Gastroesophageal sphincter (tissue), 4 donors: ENCODE results near the gene EEF1AKMT3. TPM values are rescaled to one million over a fixed set of nuclear protein-coding genes. Genes with fewer than 3 reads are reported as not detected.
A peak's percentile ranks its signal among the peaks of the same experiment; 100 is the strongest.

Source experiments
- ATAC-seq: fragments of 150-250 bp; one replicate; pipeline ENCODE4 v1.9.1; 2016; ENCODE audit warnings: mild to moderate bottlenecking, moderate library complexity
- H3K27ac ChIP-seq, 4 donors: fragments of 200-600 bp; sonication (generic) in 3 of 4; 1 replicate in 3 of 4; 2 replicates in 1 of 4; pipeline ENCODE4 v1.5.1; 2016 to 2019
- H3K27me3 ChIP-seq: fragments of 200-600 bp; sonication (generic); one replicate; pipeline ENCODE4 v1.5.1; 2019
- H3K36me3 ChIP-seq, 2 donors: fragments of 200-600 bp; sonication (generic); one replicate each; pipeline ENCODE4 v1.5.1; 2019; ENCODE audit warnings: control low read depth in 1 of 2
- H3K4me1 ChIP-seq, 3 donors: fragments of 200-600 bp; sonication (generic); 1 replicate in 2 of 3; 2 replicates in 1 of 3; pipeline ENCODE4 v1.5.1; 2016 to 2019; ENCODE audit warnings: control low read depth in 2 of 3
- H3K4me3 ChIP-seq, 2 donors: fragments of 200-600 bp; sonication (generic); one replicate each; pipeline ENCODE4 v1.5.1; 2019; ENCODE audit warnings: mild to moderate bottlenecking in 1 of 2, moderate library complexity in 1 of 2
- H3K9me3 ChIP-seq, 3 donors: fragments of 200-600 bp; sonication (generic); one replicate each; pipeline ENCODE4 v1.5.1; 2017 to 2019; ENCODE audit warnings: control low read depth in 2 of 3
- CTCF ChIP-seq, 4 experiments: fragments of 200-600 bp in 2 of 4; fragments of 450-650 bp in 2 of 4; sonication (generic) in 1 of 4; IDR thresholded peaks; one replicate each; pipeline ENCODE4 v1.5.1; 2017 to 2019; ENCODE audit warnings: antibody characterized with exemption in 4 of 4, mild to moderate bottlenecking in 2 of 4, moderate library complexity in 2 of 4
- EP300 ChIP-seq: sonication (generic); formaldehyde crosslinking; IDR thresholded peaks from one replicate; pipeline ENCODE4 v1.6.1; 2017; ENCODE audit warnings: antibody characterized with exemption, mild to moderate bottlenecking
- POLR2A ChIP-seq, 2 donors: fragments of 450-650 bp; IDR thresholded peaks; one replicate each; pipeline ENCODE4 v1.6.1; 2017; ENCODE audit warnings: antibody characterized with exemption in 2 of 2, mild to moderate bottlenecking in 2 of 2, moderate library complexity in 1 of 2
- POLR2AphosphoS5 ChIP-seq: sonication (generic); formaldehyde crosslinking; IDR thresholded peaks from one replicate; pipeline ENCODE4 v1.6.1; 2017; ENCODE audit warnings: antibody characterized with exemption
- WGBS, 2 donors: methylation state at CpG; one replicate each; pipeline ENCODE4 v1.1.5; 2018; ENCODE audit warnings: low coverage in 1 of 2; 5-methylcytosine and 5-hydroxymethylcytosine counted together
- total RNA-seq, 4 donors: library from RNA; depleted of rRNA; stranded (reverse); fragments of >200 nt; gene quantifications; one replicate each; pipeline ENCODE4 v1.1.0, GENCODE V29; 2016

Gene EEF1AKMT3
- total RNA-seq, 4 donors from 2014 or later = 10.8 to 19.5 (median 11.7) TPM

DNA sequence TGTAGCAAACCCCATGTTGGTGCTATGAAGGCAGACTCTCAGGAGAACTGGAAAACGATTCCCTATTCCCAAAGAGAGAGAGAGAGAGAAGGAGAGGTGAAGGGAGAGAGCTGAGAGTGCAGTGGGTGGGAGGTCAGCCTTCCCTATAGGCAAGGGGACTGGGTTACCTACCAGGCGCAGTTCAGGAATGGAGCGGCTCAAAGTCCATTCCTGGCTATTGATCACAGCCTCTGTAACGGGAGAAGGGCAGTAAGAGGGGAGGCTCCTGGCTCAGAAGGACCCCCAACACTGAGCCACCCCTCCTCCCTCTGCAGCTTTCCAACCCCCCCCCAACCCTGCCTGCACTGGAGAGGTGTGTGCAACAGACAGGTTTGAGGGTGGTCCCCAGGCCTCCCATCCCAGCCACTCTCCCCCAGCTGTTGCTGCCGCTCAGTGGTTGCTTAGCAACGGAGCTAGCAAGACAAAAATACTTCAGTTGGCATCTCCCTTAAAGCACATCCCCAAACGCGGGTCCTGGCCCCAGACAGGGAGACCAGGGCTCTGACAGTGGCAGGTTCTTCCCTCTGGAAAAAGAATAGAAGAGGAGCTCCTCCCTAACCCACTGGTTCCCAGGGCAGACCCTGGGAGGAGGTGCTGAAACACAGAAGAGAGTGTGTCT is 37.1 kb upstream of the EEF1AKMT3 start:
- TF ChIP-seq POLR2AphosphoS5 = no peak
- no peak for TF ChIP-seq EP300
- no peak for TF ChIP-seq POLR2A (IDR thresholded peaks at IDR 0.05)
- no peak for TF ChIP-seq CTCF (IDR thresholded peaks at IDR 0.05)
- Histone ChIP-seq H3K36me3 (no peaks in the 10 kb centered on the region), H3K9me3 (no peaks in the 10 kb centered on the region), H3K4me3 (peak overlapping the region in 1 of 2 donors; percentile 26), H3K27ac (no peak overlapping the region), H3K4me1 (peaks cover 4 to 39% (median 31%) of the 10 kb centered on the region in 3 donors), H3K27me3 (peaks cover 98% of the 10 kb centered on the region)
- 28 to 39% methylated on average over 3 to 6 of the region's 8 CpGs for WGBS, 2 donors
- no peak for ATAC-seq

GRCh38 chr12:57735952-57736740 is 36.3 kb upstream of the EEF1AKMT3 start:
- no peaks in the 10 kb centered on the region for H3K36me3 ChIP-seq
- TF ChIP-seq CTCF (IDR thresholded peaks at IDR 0.05) = peak in 2 of 4 experiments; percentile 10 to 20
- no peak for TF ChIP-seq POLR2A (IDR thresholded peaks at IDR 0.05)
- H3K4me3 ChIP-seq = peak overlapping the region in 1 of 2 donors; percentile 26
- ATAC-seq = no peak
- H3K27me3 ChIP-seq = peaks cover 98% of the 10 kb centered on the region
- H3K27ac ChIP-seq = no peak overlapping the region
- WGBS, 2 donors = 15 to 27% methylated on average over 6 to 12 of the region's 49 CpGs
- no peaks in the 10 kb centered on the region for H3K9me3 ChIP-seq
- peaks cover 4 to 39% (median 31%) of the 10 kb centered on the region in 3 donors for H3K4me1 ChIP-seq

GRCh38 chr12:57736741-57737466 is 35.5 kb upstream of the EEF1AKMT3 start:
- Histone ChIP-seq H3K9me3 (no peaks in the 10 kb centered on the region), H3K4me3 (peak overlapping the region in 1 of 2 donors; percentile 50), H3K27ac (peak overlapping the region in 1 of 4 donors; percentile 38), H3K27me3 (peaks cover 98% of the 10 kb centered on the region), H3K4me1 (peaks cover 4 to 39% (median 31%) of the 10 kb centered on the region in 3 donors), H3K36me3 (no peaks in the 10 kb centered on the region)
- no peak for ATAC-seq
- 0 to 60% methylated on average over 2 to 4 of the region's 31 CpGs for WGBS, 2 donors
- TF ChIP-seq POLR2A (IDR thresholded peaks at IDR 0.05) = no peak
- TF ChIP-seq CTCF (IDR thresholded peaks at IDR 0.05) = no peak
- no peak for TF ChIP-seq POLR2AphosphoS5
- TF ChIP-seq EP300 = no peak

DNA sequence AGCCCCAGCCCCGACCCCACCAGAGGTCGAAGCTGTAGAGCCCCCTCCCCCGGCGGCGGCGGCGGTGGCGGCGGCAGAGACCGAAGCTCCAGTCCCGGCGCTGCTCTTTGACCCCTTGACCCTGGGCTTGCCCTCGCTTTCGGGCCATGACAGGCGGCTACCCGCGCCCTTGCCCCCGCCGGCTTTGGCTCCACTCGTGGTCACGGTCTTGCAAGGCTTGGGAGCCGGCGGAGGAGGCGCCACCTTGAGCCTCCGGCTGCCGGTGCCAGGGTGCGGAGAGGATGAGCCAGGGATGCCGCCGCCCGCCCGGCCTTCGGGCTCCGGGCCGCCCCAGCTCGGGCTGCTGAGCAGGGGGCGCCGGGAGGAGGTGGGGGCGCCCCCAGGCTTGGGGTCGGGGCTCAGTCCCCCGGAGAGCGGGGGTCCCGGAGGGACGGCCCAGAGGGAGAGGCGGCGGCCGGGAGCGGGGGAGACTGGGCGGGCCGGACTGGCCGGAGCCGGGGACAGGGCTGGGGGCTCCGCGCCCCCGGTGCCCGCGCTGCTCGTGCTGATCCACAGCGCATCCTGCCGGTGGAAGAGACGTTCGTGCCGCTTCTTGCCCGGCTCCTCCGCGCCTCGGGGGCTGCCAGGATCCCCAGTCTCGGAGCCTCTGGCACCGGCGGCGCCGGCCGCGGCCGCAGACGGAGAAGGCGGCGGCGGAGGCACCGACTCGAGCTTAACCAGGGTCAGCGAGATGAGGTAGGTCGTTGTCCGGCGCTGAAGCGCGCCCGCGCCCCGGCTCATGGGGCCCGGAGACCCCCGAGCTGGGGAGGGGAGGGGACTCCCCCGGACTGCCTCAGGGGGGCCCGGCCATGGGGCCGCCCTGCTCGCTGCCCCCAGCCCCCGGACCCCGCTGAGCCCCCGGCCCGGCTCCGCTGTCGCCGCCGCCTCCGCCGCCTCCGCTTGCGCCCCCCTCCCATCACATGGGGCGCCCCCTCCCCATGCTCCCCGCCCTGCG is 34.6 kb upstream of the EEF1AKMT3 start:
- no peaks in the 10 kb centered on the region for H3K9me3 ChIP-seq
- peaks cover 4 to 39% (median 31%) of the 10 kb centered on the region in 3 donors for H3K4me1 ChIP-seq
- TF ChIP-seq POLR2AphosphoS5 (no peak), CTCF (IDR thresholded peaks at IDR 0.05) (peak in 2 of 4 experiments; percentile 26 to 35)
- no peaks in the 10 kb centered on the region for H3K36me3 ChIP-seq
- WGBS, 2 donors = 0% methylated on average over 2 of the region's 110 CpGs; no CpG with 5 or more reads in 1 of the 2 donors
- peak overlapping the region; percentile 3 to 50 for H3K4me3 ChIP-seq
- peaks cover 92% of the 10 kb centered on the region for H3K27me3 ChIP-seq
- peak; percentile 10 for ATAC-seq
- H3K27ac ChIP-seq = peak overlapping the region in 1 of 4 donors; percentile 38
